ENCODE data around the gene PIP5K1A.
A peak's percentile ranks its signal among the peaks of the same experiment; 100 is the strongest.

PIP5K1A gene

DNA sequence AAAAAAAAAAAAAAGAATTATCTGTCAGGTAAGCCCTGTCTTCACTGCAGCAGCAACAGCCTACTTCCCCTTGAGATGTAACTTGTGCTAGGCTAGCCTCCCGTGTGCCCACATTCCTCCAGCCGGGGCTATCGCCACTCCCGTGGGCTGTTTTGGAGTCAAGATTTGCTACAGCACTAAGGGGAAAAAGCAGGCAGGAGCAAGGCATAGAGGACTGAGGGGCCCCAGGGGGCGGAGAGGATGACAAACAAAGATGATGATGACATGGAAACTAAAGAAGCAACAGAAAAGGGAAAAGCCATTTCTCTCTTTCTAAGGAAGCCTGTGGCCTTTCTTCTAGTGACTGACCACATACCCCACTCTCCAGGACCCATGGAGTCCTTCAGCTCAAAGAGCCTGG, 40.0 kb upstream of the PIP5K1A start:
- H3K27ac ChIP-seq (ENCODE audit: extremely low read depth, low read depth, low read length) = no peak overlapping the region
- no peaks in the 10 kb centered on the region for H3K4me1 ChIP-seq (ENCODE audit: control insufficient read depth, insufficient read depth, low read length)
- H3K9me3 ChIP-seq (ENCODE audit: control insufficient read depth, insufficient read depth, low read depth, low read length) = no peaks in the 10 kb centered on the region
- no peak for TF ChIP-seq ZNF677 (tag by site-specific recombination; IDR thresholded peaks at IDR 0.05)
- TF ChIP-seq ZNF623 (tag by site-specific recombination; IDR thresholded peaks at IDR 0.05) = no peak
- no peak for TF ChIP-seq ZNF366 (tag by site-specific recombination; conservative IDR thresholded peaks at IDR 0.05)
- TF ChIP-seq, protein P1, sequence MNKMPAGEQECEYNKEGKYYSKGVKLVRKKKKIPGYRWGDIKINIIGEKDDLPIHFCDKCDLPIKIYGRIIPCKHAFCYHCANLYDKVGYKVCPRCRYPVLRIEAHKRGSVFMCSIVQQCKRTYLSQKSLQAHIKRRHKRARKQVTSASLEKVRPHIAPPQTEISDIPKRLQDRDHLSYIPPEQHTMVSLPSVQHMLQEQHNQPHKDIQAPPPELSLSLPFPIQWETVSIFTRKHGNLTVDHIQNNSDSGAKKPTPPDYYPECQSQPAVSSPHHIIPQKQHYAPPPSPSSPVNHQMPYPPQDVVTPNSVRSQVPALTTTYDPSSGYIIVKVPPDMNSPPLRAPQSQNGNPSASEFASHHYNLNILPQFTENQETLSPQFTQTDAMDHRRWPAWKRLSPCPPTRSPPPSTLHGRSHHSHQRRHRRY (tag by site-specific recombination; IDR thresholded peaks at IDR 0.05) = no peak
- TF ChIP-seq ZNF558 (tag by site-specific recombination; IDR thresholded peaks at IDR 0.05) = no peak
- no peak for TF ChIP-seq ZNF174 (tag by site-specific recombination; IDR thresholded peaks at IDR 0.05)
- no peak for TF ChIP-seq REPIN1 (tag by site-specific recombination; IDR thresholded peaks at IDR 0.05; ENCODE audit: low read depth)
- TF ChIP-seq, protein P2, sequence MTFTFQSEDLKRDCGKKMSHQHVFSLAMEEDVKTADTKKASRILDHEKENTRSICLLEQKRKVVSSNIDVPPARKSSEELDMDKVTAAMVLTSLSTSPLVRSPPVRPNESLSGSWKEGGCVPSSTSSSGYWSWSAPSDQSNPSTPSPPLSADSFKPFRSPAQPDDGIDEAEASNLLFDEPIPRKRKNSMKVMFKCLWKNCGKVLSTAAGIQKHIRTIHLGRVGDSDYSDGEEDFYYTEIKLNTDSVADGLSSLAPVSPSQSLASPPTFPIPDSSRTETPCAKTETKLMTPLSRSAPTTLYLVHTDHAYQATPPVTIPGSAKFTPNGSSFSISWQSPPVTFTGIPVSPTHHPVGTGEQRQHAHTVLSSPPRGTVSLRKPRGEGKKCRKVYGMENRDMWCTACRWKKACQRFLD (tag by site-specific recombination; IDR thresholded peaks at IDR 0.05) = no peak
- TF ChIP-seq MZF1 (tag by site-specific recombination; IDR thresholded peaks at IDR 0.05; ENCODE audit: borderline replicate concordance) = no peak
- TF ChIP-seq, protein P3, sequence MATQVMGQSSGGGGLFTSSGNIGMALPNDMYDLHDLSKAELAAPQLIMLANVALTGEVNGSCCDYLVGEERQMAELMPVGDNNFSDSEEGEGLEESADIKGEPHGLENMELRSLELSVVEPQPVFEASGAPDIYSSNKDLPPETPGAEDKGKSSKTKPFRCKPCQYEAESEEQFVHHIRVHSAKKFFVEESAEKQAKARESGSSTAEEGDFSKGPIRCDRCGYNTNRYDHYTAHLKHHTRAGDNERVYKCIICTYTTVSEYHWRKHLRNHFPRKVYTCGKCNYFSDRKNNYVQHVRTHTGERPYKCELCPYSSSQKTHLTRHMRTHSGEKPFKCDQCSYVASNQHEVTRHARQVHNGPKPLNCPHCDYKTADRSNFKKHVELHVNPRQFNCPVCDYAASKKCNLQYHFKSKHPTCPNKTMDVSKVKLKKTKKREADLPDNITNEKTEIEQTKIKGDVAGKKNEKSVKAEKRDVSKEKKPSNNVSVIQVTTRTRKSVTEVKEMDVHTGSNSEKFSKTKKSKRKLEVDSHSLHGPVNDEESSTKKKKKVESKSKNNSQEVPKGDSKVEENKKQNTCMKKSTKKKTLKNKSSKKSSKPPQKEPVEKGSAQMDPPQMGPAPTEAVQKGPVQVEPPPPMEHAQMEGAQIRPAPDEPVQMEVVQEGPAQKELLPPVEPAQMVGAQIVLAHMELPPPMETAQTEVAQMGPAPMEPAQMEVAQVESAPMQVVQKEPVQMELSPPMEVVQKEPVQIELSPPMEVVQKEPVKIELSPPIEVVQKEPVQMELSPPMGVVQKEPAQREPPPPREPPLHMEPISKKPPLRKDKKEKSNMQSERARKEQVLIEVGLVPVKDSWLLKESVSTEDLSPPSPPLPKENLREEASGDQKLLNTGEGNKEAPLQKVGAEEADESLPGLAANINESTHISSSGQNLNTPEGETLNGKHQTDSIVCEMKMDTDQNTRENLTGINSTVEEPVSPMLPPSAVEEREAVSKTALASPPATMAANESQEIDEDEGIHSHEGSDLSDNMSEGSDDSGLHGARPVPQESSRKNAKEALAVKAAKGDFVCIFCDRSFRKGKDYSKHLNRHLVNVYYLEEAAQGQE (tag by site-specific recombination; IDR thresholded peaks at IDR 0.05) = no peak
- ChIA-PET CTCF (interaction anchor here (0.6 to 6.4 kb wide), 3 partner anchors 59 to 134 kb away, joined by 3 to 124 read pairs (median 10); partner anchors contain the start of gene C1orf56), POLR2A (interaction anchor here (1.2 kb wide), 1 partner anchor 59 kb away, joined by 3 read pairs; no protein-coding TSS in a partner anchor)
- no peak overlapping the region for H3K4me3 ChIP-seq (ENCODE audit: low read depth, low read length)
- peaks cover 12 to 61% of the 10 kb centered on the region in 2 experiments for H3K36me3 ChIP-seq (ENCODE audit: control insufficient read depth in 2 of 2, insufficient read depth in 1 of 2, low read length in 2 of 2)

DNA sequence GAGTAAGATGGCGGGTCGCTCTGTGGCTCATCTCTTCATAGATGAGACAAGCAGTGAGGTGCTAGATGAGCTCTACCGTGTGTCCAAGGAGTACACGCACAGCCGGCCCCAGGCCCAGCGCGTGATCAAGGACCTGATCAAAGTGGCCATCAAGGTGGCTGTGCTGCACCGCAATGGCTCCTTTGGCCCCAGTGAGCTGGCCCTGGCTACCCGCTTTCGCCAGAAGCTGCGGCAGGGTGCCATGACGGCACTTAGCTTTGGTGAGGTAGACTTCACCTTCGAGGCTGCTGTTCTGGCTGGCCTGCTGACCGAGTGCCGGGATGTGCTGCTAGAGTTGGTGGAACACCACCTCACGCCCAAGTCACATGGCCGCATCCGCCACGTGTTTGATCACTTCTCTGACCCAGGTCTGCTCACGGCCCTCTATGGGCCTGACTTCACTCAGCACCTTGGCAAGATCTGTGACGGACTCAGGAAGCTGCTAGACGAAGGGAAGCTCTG, 39.6 kb upstream of the PIP5K1A start:
- Histone ChIP-seq H3K4me3 (ENCODE audit: low read depth, low read length) (no peak overlapping the region), H3K9me3 (ENCODE audit: control insufficient read depth, insufficient read depth, low read depth, low read length) (no peaks in the 10 kb centered on the region), H3K4me1 (ENCODE audit: control insufficient read depth, insufficient read depth, low read length) (no peaks in the 10 kb centered on the region), H3K36me3 (ENCODE audit: control insufficient read depth in 2 of 2, insufficient read depth in 1 of 2, low read length in 2 of 2) (peaks cover 12 to 61% of the 10 kb centered on the region in 2 experiments), H3K27ac (ENCODE audit: extremely low read depth, low read depth, low read length) (no peak overlapping the region)
- POLR2A ChIA-PET = interaction anchor here (1.2 kb wide), 1 partner anchor 59 kb away, joined by 3 read pairs; no protein-coding TSS in a partner anchor
- TF ChIP-seq, protein P4, sequence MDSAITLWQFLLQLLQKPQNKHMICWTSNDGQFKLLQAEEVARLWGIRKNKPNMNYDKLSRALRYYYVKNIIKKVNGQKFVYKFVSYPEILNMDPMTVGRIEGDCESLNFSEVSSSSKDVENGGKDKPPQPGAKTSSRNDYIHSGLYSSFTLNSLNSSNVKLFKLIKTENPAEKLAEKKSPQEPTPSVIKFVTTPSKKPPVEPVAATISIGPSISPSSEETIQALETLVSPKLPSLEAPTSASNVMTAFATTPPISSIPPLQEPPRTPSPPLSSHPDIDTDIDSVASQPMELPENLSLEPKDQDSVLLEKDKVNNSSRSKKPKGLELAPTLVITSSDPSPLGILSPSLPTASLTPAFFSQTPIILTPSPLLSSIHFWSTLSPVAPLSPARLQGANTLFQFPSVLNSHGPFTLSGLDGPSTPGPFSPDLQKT (IDR thresholded peaks at IDR 0.05; ENCODE audit: borderline replicate concordance, low read depth, low read length) = no peak
- 0 out of 2 replicates have a peak, but pooled peaks have one; percentile 23 for TF ChIP-seq ZNF600 (tag by site-specific recombination; IDR thresholded peaks at IDR 0.05)
- CTCF ChIA-PET = interaction anchor here (0.6 to 6.4 kb wide), 3 partner anchors 60 to 705 kb away, joined by 3 to 124 read pairs (median 6); partner anchors contain the start of gene MLLT11

DNA sequence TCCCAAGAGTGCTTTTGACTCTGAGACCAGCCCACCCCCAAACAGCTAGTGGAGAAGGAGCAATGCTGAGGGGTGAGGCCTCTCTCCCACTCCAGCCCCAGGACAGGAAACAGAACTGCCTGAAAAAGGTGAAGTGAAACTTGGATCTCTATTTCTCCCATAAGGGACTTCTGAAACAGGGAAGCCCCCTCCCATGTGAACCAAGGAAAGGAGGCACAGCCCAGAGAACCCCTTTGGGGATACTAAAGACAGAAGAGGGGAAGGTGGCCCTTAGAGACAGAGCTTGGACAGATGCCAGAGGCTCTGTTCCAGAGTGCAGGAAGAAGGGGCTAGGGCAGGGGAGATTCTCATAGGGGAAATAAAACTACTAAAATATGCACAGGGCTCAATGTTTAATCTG, 39.0 kb upstream of the PIP5K1A start:
- Histone ChIP-seq H3K4me3 (ENCODE audit: low read depth, low read length) (no peak overlapping the region), H3K27ac (ENCODE audit: extremely low read depth, low read depth, low read length) (no peak overlapping the region), H3K36me3 (ENCODE audit: control insufficient read depth in 2 of 2, insufficient read depth in 1 of 2, low read length in 2 of 2) (peaks cover 12 to 61% of the 10 kb centered on the region in 2 experiments), H3K4me1 (ENCODE audit: control insufficient read depth, insufficient read depth, low read length) (no peaks in the 10 kb centered on the region), H3K9me3 (ENCODE audit: control insufficient read depth, insufficient read depth, low read depth, low read length) (no peaks in the 10 kb centered on the region)
- POLR2A ChIA-PET = interaction anchor here (1.2 kb wide), 1 partner anchor 60 kb away, joined by 3 read pairs; no protein-coding TSS in a partner anchor
- CTCF ChIA-PET = interaction anchor here (0.6 to 6.4 kb wide), 3 partner anchors 60 to 704 kb away, joined by 3 to 124 read pairs (median 6); partner anchors contain the start of gene MLLT11
- no peak for TF ChIP-seq ZNF274 (IDR thresholded peaks at IDR 0.05; ENCODE audit: low read length)
- no peak for TF ChIP-seq ZNF274 (tag by site-specific recombination; IDR thresholded peaks at IDR 0.05; ENCODE audit: borderline replicate concordance)
- no peak for TF ChIP-seq ZNF624 (tag by site-specific recombination; IDR thresholded peaks at IDR 0.05)
- no peak for TF ChIP-seq EGR2 (tag by site-specific recombination; IDR thresholded peaks at IDR 0.05; ENCODE audit: low read depth)
- TF ChIP-seq, protein P5, sequence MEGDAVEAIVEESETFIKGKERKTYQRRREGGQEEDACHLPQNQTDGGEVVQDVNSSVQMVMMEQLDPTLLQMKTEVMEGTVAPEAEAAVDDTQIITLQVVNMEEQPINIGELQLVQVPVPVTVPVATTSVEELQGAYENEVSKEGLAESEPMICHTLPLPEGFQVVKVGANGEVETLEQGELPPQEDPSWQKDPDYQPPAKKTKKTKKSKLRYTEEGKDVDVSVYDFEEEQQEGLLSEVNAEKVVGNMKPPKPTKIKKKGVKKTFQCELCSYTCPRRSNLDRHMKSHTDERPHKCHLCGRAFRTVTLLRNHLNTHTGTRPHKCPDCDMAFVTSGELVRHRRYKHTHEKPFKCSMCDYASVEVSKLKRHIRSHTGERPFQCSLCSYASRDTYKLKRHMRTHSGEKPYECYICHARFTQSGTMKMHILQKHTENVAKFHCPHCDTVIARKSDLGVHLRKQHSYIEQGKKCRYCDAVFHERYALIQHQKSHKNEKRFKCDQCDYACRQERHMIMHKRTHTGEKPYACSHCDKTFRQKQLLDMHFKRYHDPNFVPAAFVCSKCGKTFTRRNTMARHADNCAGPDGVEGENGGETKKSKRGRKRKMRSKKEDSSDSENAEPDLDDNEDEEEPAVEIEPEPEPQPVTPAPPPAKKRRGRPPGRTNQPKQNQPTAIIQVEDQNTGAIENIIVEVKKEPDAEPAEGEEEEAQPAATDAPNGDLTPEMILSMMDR (tag by site-specific recombination; IDR thresholded peaks at IDR 0.05) = no peak
- no peak for TF ChIP-seq ZNF311 (tag by site-specific recombination; IDR thresholded peaks at IDR 0.05; ENCODE audit: borderline replicate concordance)
- no peak for TF ChIP-seq ZNF843 (tag by site-specific recombination; IDR thresholded peaks at IDR 0.05)
- no peak for TF ChIP-seq TRIM28 (IDR thresholded peaks at IDR 0.05; ENCODE audit: borderline replicate concordance, low read length)
- no peak for TF ChIP-seq ZNF341 (tag by site-specific recombination; IDR thresholded peaks at IDR 0.05; ENCODE audit: low read depth)
- no peak for TF ChIP-seq ZNF555 (tag by site-specific recombination; conservative IDR thresholded peaks at IDR 0.05)
